Stimulated activated naive CD8-positive, alpha-beta T cell treated with anti-CD3 and anti-CD28 coated beads, Interleukin-15, Interleukin-2, amounts not matched to agents 100 U/mL and 50 U/mL, for 24 hours (primary cell): ENCODE measurements around the gene CAMSAP2.
A peak's percentile ranks its signal among the peaks of the same experiment; 100 is the strongest.

Experiments
- ATAC-seq: fragments of 150-1000 bp; cut with Tn5 transposase; one replicate; pipeline ENCODE4 v1.10.0; 2021
- DNase-seq: peaks from one replicate; pipeline ENCODE4 v3.0.0; 2021

Gene CAMSAP2

GRCh38 chr1:200738327-200738948 is at the start of gene CAMSAP2:
TSS of gene CAMSAP2 (plus strand) at chr1:200738893. CDS start at chr1:200739828, 935 bp downstream.
- no peak for DNase-seq
- ATAC-seq: peak; percentile 15

- DNase-seq (no peak), ATAC-seq (no peak)
These were observed 46.4 kb upstream of the CAMSAP2 start for GRCh38 chr1:200692316-200692715.

- no peak for DNase-seq
- ATAC-seq: no peak
These were observed 45.4 kb upstream of the CAMSAP2 start for GRCh38 chr1:200693327-200693726.

- no peak for ATAC-seq
These were observed 44.0 kb upstream of the CAMSAP2 start for GRCh38 chr1:200694738-200695137.

GRCh38 chr1:200699871-200700270 is 38.8 kb upstream of the CAMSAP2 start:
- ATAC-seq (no peak), DNase-seq (no peak)

More at GRCh38 chr1:200694738-200695137, 44.0 kb upstream of the CAMSAP2 start:
- no peak for DNase-seq

- ATAC-seq (no peak), DNase-seq (no peak)
These were observed 33.6 kb upstream of the CAMSAP2 start for GRCh38 chr1:200704986-200705500.

- no peak for DNase-seq
These were observed 32.4 kb upstream of the CAMSAP2 start for GRCh38 chr1:200706111-200706814.

GRCh38 chr1:200707116-200707515 is 31.6 kb upstream of the CAMSAP2 start:
- no peak for ATAC-seq

More at GRCh38 chr1:200706111-200706814, 32.4 kb upstream of the CAMSAP2 start:
- ATAC-seq: no peak

GRCh38 chr1:200708161-200708560 is 30.5 kb upstream of the CAMSAP2 start:
- no peak for ATAC-seq

More at GRCh38 chr1:200707116-200707515, 31.6 kb upstream of the CAMSAP2 start:
- no peak for DNase-seq

GRCh38 chr1:200708769-200709168 is 29.9 kb upstream of the CAMSAP2 start:
- ATAC-seq (peak; percentile 40), DNase-seq (no peak)

More at GRCh38 chr1:200708161-200708560, 30.5 kb upstream of the CAMSAP2 start:
- DNase-seq: no peak

GRCh38 chr1:200710166-200710565 is 28.5 kb upstream of the CAMSAP2 start:
- DNase-seq: no peak
- ATAC-seq: no peak

GRCh38 chr1:200714504-200715187 is 24.0 kb upstream of the CAMSAP2 start:
- ATAC-seq: no peak

GRCh38 chr1:200720199-200720598 is 18.5 kb upstream of the CAMSAP2 start:
- DNase-seq (no peak), ATAC-seq (no peak)

More at GRCh38 chr1:200714504-200715187, 24.0 kb upstream of the CAMSAP2 start:
- no peak for DNase-seq

- ATAC-seq (peak; percentile 32), DNase-seq (no peak)
These were observed 14.6 kb upstream of the CAMSAP2 start for GRCh38 chr1:200724064-200724463.

- DNase-seq (no peak), ATAC-seq (no peak)
These were observed 11.4 kb upstream of the CAMSAP2 start for GRCh38 chr1:200727257-200727656.

GRCh38 chr1:200729863-200730262 is 8.8 kb upstream of the CAMSAP2 start:
- ATAC-seq: no peak
- DNase-seq: no peak

- DNase-seq (no peak), ATAC-seq (no peak)
These were observed 6.9 kb upstream of the CAMSAP2 start for GRCh38 chr1:200731654-200732332.

- ATAC-seq: no peak
These were observed 6.3 kb upstream of the CAMSAP2 start for GRCh38 chr1:200732438-200732837.

GRCh38 chr1:200733907-200734306 is 4.8 kb upstream of the CAMSAP2 start:
- DNase-seq: peak; percentile 48

More at GRCh38 chr1:200732438-200732837, 6.3 kb upstream of the CAMSAP2 start:
- DNase-seq: no peak

GRCh38 chr1:200737647-200738291 is 924 bp upstream of the CAMSAP2 start:
- DNase-seq (no peak), ATAC-seq (no peak)

More at GRCh38 chr1:200733907-200734306, 4.8 kb upstream of the CAMSAP2 start:
- peak; percentile 93 for ATAC-seq

GRCh38 chr1:200738949-200739651 is 407 bp downstream of the CAMSAP2 start:
- ATAC-seq: peak; percentile 61

More at GRCh38 chr1:200738949-200739651, 407 bp downstream of the CAMSAP2 start:
- peak; percentile 67 for DNase-seq
